ENCODE measurements around the gene MGMT.

DNA sequence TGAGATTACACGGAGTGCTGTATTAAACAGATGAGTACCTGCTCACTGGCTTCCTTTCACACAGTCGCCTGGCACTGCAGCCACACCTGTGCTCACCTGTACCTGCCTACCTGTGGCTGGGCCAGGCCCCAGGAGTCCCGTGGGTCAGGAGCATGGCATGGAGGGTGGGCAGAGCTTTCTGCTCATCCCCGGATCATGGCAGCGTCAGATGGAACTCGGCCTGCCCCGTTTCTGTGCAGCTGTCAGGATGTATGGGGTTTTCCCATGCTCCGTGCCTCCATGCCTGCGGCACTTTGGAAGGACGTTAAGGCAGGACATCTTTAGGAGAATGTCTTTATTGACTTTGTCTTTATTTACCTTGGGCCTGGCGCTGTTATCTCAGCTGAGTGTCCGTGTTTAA, 112.2 kb downstream of the MGMT start:
- TF ChIP-seq, protein P1, sequence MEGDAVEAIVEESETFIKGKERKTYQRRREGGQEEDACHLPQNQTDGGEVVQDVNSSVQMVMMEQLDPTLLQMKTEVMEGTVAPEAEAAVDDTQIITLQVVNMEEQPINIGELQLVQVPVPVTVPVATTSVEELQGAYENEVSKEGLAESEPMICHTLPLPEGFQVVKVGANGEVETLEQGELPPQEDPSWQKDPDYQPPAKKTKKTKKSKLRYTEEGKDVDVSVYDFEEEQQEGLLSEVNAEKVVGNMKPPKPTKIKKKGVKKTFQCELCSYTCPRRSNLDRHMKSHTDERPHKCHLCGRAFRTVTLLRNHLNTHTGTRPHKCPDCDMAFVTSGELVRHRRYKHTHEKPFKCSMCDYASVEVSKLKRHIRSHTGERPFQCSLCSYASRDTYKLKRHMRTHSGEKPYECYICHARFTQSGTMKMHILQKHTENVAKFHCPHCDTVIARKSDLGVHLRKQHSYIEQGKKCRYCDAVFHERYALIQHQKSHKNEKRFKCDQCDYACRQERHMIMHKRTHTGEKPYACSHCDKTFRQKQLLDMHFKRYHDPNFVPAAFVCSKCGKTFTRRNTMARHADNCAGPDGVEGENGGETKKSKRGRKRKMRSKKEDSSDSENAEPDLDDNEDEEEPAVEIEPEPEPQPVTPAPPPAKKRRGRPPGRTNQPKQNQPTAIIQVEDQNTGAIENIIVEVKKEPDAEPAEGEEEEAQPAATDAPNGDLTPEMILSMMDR (IDR thresholded peaks at IDR 0.05; ENCODE audit: extremely low read depth in 1 of 2, insufficient read depth in 1 of 2, low read depth in 1 of 2, low read length in 2 of 2): no peak
- TF ChIP-seq GATA2 (IDR thresholded peaks at IDR 0.05; ENCODE audit: insufficient read depth, insufficient read length, low read depth, low read length): no peak
- TF ChIP-seq POLR2A (IDR thresholded peaks at IDR 0.05; ENCODE audit: low read depth, low read length): no peak
- TF ChIP-seq POLR2AphosphoS5 (IDR thresholded peaks at IDR 0.05; ENCODE audit: insufficient read depth, low read depth, low read length): no peak
- TF ChIP-seq FOS (IDR thresholded peaks at IDR 0.05; ENCODE audit: borderline replicate concordance, insufficient read depth, low read length): no peak
- no peak for TF ChIP-seq MYC (IDR thresholded peaks at IDR 0.05; ENCODE audit: low read depth, low read length)
- TF ChIP-seq, protein P2, sequence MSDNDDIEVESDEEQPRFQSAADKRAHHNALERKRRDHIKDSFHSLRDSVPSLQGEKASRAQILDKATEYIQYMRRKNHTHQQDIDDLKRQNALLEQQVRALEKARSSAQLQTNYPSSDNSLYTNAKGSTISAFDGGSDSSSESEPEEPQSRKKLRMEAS (IDR thresholded peaks at IDR 0.05; ENCODE audit: insufficient read depth, insufficient read length): no peak
- TF ChIP-seq JUN (IDR thresholded peaks at IDR 0.05; ENCODE audit: borderline replicate concordance, insufficient read depth, insufficient read length, low read depth): no peak
- no peak for TF ChIP-seq EZH2 (IDR thresholded peaks at IDR 0.05; ENCODE audit: borderline replicate concordance, low read depth, low read length, severe bottlenecking)
